Peyer's patch (tissue), 4 donors: Measurements from ENCODE around the gene KNSTRN. TPM values are rescaled to one million over a fixed set of nuclear protein-coding genes. Genes with fewer than 3 reads are reported as not detected.
A peak's percentile ranks its signal among the peaks of the same experiment; 100 is the strongest.

ENCODE experiments used
- DNase-seq, 3 donors: peaks; one replicate each; pipeline ENCODE4 v3.0.0-alpha.2; 2017 to 2019
- H3K27ac ChIP-seq, 4 donors: fragments of 200-600 bp; sonication (generic); one replicate each; pipeline ENCODE4 v1.5.1; 2016 to 2019
- H3K27me3 ChIP-seq, 2 donors: fragments of 200-600 bp; sonication (generic); one replicate each; pipeline ENCODE4 v1.5.1; 2019
- H3K36me3 ChIP-seq, 3 donors: fragments of 200-600 bp; sonication (generic); one replicate each; pipeline ENCODE4 v1.5.1; 2016 to 2019
- H3K4me1 ChIP-seq, 4 donors: fragments of 200-600 bp; sonication (generic); one replicate each; pipeline ENCODE4 v1.5.1; 2016 to 2019
- H3K4me3 ChIP-seq, 4 donors: fragments of 200-600 bp; sonication (generic); 1 replicate in 3 of 4; 2 replicates in 1 of 4; pipeline ENCODE4 v1.5.1; 2016 to 2019; ENCODE audit warnings: mild to moderate bottlenecking in 1 of 4
- H3K9me3 ChIP-seq, 4 donors: fragments of 200-600 bp; sonication (generic); one replicate each; pipeline ENCODE4 v1.5.1; 2016 to 2019; ENCODE audit warnings: mild to moderate bottlenecking in 1 of 4
- CTCF ChIP-seq, 6 experiments: fragments of 450-650 bp in 4 of 6; fragments of 200-600 bp in 2 of 6; sonication (generic) in 1 of 6; IDR thresholded peaks; one replicate each; pipeline ENCODE4 v1.5.1; 2017 to 2019; ENCODE audit warnings: antibody characterized with exemption in 6 of 6, mild to moderate bottlenecking in 3 of 6, moderate library complexity in 1 of 6
- POLR2A ChIP-seq, 2 donors: fragments of 450-650 bp; IDR thresholded peaks; one replicate each; pipeline ENCODE4 v1.5.1; 2017; ENCODE audit warnings: antibody characterized with exemption in 2 of 2, mild to moderate bottlenecking in 2 of 2, moderate library complexity in 2 of 2
- total RNA-seq, 4 donors: library from RNA; depleted of rRNA; stranded (reverse); fragments of >200 nt; gene quantifications; one replicate each; pipeline ENCODE4 v1.1.0, GENCODE V29; 2016

KNSTRN gene
- total RNA-seq, 4 donors from 2014 or later = 4.7 to 63.5 (median 6.5) TPM

- TF ChIP-seq POLR2A (IDR thresholded peaks at IDR 0.05) (no peak), CTCF (IDR thresholded peaks at IDR 0.05) (no peak)
- H3K4me3 ChIP-seq = no peak overlapping the region
- peak in 1 of 3 donors; percentile 26 for DNase-seq
- H3K27me3 ChIP-seq = no peaks in the 10 kb centered on the region
- no peaks in the 10 kb centered on the region for H3K9me3 ChIP-seq
- no peaks in the 10 kb centered on the region for H3K36me3 ChIP-seq
- peaks cover 5 to 54% (median 12%) of the 10 kb centered on the region in 4 donors for H3K4me1 ChIP-seq
- no peak overlapping the region for H3K27ac ChIP-seq
These were observed 60.7 kb downstream of the KNSTRN start for GRCh38 chr15:40443255-40443654.

- H3K4me3 ChIP-seq = no peak overlapping the region
- TF ChIP-seq POLR2A (IDR thresholded peaks at IDR 0.05) (no peak), CTCF (IDR thresholded peaks at IDR 0.05) (no peak)
- H3K9me3 ChIP-seq = no peaks in the 10 kb centered on the region
- peaks cover 5 to 60% (median 12%) of the 10 kb centered on the region in 4 donors for H3K4me1 ChIP-seq
- H3K36me3 ChIP-seq = no peaks in the 10 kb centered on the region
- H3K27me3 ChIP-seq = no peaks in the 10 kb centered on the region
- H3K27ac ChIP-seq = no peak overlapping the region
- DNase-seq = peak in 1 of 3 donors; percentile 18
These were observed 61.3 kb downstream of the KNSTRN start for GRCh38 chr15:40443846-40444245.

Other genes starting within 250 kb of the KNSTRN start
- 100 to 1,000 TPM in 1 of 4 donors, 10 to 100 TPM in 3; 10.6 to 120 (median 13.3) TPM for gene BUB1B, start 221.7 kb upstream of the KNSTRN start, total RNA-seq
- 1 to 10 TPM in 2 of 4 donors, not detected in 2; 3.3 to 4.7 TPM for gene PAK6, start 143.7 kb upstream of the KNSTRN start, total RNA-seq
- not detected for gene ANKRD63, start 99.7 kb upstream of the KNSTRN start, total RNA-seq
- gene PLCB2, start 74.8 kb upstream of the KNSTRN start, total RNA-seq = 100 to 1,000 TPM in 1 of 4 donors, 10 to 100 TPM in 3; 12.3 to 101 (median 15.7) TPM
- 10 to 100 TPM in 1 of 4 donors, 1 to 10 TPM in 3; 6.2 to 10.7 (median 8.9) TPM for gene INAFM2, start 59.0 kb upstream of the KNSTRN start, total RNA-seq
- 10 to 100 TPM; 14.4 to 55.6 (median 37.7) TPM for gene CCDC9B, start 41.8 kb upstream of the KNSTRN start, total RNA-seq
- gene PHGR1, start 31.7 kb upstream of the KNSTRN start, total RNA-seq = 1,000 to 10,000 TPM in 3 of 4 donors, 100 to 1,000 TPM in 1; 519 to 6,265 (median 3,022) TPM
- 10 to 100 TPM in 1 of 4 donors, 1 to 10 TPM in 3; 1.7 to 27.5 (median 7.4) TPM for gene DISP2, start 24.5 kb upstream of the KNSTRN start, total RNA-seq
- 10 to 100 TPM; 42.9 to 87.6 (median 71.1) TPM for gene IVD, start 23.1 kb downstream of the KNSTRN start, total RNA-seq
- gene BAHD1, start 58.2 kb downstream of the KNSTRN start, total RNA-seq = 10 to 100 TPM in 3 of 4 donors, 1 to 10 TPM in 1; 8.3 to 41.0 (median 31.4) TPM
- 1 to 10 TPM in 3 of 4 donors, under 1 TPM in 1; 0.83 to 3.5 (median 2.6) TPM for gene CHST14, start 88.3 kb downstream of the KNSTRN start, total RNA-seq
- gene CCDC32, start 182.3 kb downstream of the KNSTRN start, total RNA-seq = 10 to 100 TPM; 31.2 to 41.3 (median 32.2) TPM
- gene RPUSD2, start 186.6 kb downstream of the KNSTRN start, total RNA-seq = 10 to 100 TPM in 1 of 4 donors, 1 to 10 TPM in 3; 4.7 to 21.5 (median 6.8) TPM
- gene KNL1, start 211.5 kb downstream of the KNSTRN start, total RNA-seq = 10 to 100 TPM in 2 of 4 donors, 1 to 10 TPM in 2; 6.6 to 26.6 (median 12.8) TPM